Iris pigment epithelial cell (primary cell): Measurements from ENCODE around the gene TMSB10.
A peak's percentile ranks its signal among the peaks of the same experiment; 100 is the strongest.
"Not testable (repeated sequence)": the region's sequence is repeated elsewhere in the genome, so short reads cannot be mapped to it uniquely, and the experiment has no call there.

Source experiments
- DNase-seq: peaks from one replicate; pipeline ENCODE4 v3.0.0-alpha.2; 2011; ENCODE audit warnings: low read depth

TMSB10 gene

GRCh38 chr2:84904151-84904550 lies 1.3 kb upstream of the TMSB10 start:
- no peak for DNase-seq

GRCh38 chr2:84904717-84905174 lies 710 bp upstream of the TMSB10 start:
- peak; percentile 74 for DNase-seq

GRCh38 chr2:84906108-84906899 lies 848 bp downstream of the TMSB10 start:
- no peak for DNase-seq

GRCh38 chr2:84906900-84907714 lies 1.7 kb downstream of the TMSB10 start:
- DNase-seq: peak; percentile 75

- DNase-seq: no peak
These were observed 3.7 kb downstream of the TMSB10 start for GRCh38 chr2:84908948-84909713.

DNA sequence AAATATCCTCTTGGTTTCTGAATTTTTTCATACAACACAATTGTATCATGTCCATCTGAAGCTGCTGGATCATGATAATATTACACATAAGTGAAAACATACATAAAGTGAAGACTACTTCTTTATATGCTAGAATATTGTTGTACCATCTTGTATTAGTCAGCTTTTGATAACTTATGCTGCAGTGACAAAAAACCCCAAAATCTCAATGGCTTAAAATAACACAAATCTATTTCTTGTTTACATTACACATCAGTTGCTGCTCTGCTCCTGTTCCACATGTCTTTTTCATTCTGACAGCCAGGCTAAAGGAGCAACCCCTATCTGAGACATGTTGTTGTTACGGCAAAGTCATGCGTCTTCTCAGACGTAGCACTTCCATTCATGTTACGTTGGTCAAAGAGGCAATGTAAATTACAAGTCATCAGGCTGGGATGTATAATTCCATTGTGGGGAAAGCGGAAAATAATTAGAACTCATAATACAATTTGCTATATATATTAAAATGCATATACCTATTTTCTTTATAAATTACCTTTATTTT lies 5.8 kb downstream of the TMSB10 start:
- DNase-seq: no peak

DNA sequence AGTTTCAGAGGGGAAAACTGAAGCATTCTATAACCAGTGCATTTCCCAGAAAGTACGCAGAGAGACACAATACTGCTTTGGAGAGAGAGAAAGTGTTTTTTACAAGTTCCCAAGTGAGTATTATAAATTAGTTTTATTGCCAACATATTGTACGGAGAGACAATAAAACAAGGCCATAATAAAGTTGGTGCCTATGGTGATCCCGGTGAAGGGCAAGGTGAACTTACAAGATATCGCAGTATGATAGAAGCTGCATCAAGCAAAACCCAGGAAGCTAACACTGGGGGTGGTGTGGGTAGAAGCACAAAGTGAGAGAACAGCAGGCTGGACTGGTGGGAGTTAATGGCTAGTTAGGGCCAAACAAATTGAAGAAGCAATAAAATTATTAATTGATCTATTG lies 7.5 kb downstream of the TMSB10 start:
- no peak for DNase-seq

DNA sequence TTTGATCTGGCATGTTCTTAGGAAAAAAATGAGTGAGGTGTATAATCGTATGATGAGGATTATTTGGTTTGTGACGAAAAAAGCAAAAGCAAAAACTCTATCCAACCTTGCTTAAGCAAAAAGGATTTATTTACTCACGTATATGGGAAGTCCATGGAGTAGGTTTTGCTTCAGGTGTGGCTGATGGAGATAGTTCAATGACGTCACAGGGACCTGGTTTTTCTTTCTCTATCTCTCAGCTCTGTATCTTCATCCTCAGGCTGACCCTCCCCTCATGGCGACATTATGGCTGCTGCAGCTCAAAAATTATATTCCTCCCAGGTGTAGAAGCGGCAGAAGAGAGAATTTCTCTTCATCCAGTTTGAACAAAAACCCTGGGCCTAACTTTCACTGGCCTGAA lies 8.9 kb downstream of the TMSB10 start:
- DNase-seq: no peak

DNA sequence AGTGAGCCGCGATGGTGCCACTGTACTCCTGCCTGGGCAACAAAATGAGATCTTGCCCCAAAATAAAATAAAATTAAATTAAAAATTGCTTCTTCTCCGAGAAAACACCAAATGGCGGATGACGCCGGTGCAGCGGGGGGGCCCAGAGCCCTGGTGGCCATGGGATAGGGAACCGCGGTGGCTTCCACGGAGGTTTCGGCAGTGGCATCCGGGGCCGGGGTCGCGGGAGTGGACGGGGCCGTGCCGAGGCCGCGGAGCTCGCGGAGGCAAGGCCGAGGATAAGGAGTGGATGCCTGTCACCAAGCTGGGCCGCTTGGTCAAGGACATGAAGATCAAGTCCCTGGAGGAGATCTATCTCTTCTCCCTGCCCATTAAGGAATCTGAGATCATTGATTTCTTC lies 10.2 kb downstream of the TMSB10 start:
- not testable (repeated sequence) for DNase-seq

GRCh38 chr2:84917821-84918220 lies 12.4 kb downstream of the TMSB10 start:
- DNase-seq: not testable (repeated sequence)

- no peak for DNase-seq
These were observed 13.0 kb downstream of the TMSB10 start for GRCh38 chr2:84918430-84918829.

DNA sequence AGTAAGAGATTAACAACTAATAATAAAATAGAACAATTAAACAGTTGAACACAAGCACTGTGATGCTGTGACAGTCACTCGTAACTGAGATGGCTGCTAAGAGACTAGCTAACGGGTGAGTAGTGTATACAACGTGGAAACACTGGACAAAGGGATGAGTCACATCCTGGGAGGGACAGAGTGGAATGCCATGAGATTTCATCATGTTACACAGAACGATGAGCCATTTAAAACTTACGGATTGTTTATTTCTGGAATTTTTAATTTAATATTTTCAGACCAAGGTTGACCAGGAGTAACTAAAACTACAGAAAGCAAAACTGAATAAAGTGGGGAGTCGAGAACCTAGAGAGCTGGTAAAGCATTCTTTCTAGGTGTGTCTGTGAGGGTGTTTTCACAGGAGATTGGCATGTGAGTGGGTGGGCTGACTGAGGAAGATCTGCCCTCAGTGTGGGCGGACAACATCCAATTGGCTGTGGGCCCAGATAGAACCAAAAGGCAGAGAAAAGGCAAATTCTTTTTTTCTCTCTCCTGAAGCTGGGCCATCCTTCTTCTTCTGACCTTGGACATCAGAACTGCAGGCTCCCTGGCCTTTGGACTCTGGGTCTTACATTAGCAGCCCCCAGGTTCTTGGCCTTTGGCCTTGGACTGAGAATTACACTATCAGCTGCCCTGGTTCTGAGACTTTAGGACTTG lies 14.6 kb downstream of the TMSB10 start:
- peak; percentile 97 for DNase-seq

GRCh38 chr2:84923009-84923408 lies 17.6 kb downstream of the TMSB10 start:
- DNase-seq: no peak

- DNase-seq: peak; percentile 78
These were observed 19.0 kb downstream of the TMSB10 start for GRCh38 chr2:84924173-84925106.

GRCh38 chr2:84925336-84925723 lies 19.9 kb downstream of the TMSB10 start:
- DNase-seq: no peak

DNA sequence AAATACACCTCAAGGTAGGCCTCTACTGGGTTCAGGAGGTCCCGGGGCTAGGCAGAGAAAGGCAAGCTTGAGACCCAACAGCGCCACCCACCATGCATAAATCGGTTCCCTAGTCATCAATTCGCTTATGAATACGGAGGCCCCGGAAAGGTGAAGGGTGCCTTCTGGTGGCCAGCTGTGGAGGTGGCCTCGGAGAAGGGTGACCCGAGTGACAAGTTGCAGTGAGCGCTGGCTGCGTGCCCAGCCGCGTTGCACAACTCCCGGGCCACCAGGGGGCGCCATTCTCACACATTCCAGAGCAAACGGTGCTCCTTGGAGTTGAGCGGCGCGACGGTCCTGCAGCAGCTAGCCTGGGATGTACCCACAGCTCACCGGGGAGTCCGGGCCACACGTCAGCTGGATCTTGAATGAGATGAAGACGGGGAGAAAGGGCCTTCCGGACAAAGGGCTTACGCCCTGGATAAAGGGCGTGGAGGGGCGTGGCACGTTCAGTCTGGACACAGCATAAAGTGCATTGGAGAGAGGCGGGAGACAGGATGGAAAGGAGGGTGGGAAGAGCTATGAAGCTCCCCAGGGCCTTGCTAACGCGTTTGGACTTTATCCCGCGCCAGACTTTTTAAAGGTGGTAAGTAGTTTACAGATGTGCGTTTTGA lies 20.4 kb downstream of the TMSB10 start:
- DNase-seq: peak; percentile 82

- no peak for DNase-seq
These were observed 21.8 kb downstream of the TMSB10 start for GRCh38 chr2:84927275-84927627.

DNA sequence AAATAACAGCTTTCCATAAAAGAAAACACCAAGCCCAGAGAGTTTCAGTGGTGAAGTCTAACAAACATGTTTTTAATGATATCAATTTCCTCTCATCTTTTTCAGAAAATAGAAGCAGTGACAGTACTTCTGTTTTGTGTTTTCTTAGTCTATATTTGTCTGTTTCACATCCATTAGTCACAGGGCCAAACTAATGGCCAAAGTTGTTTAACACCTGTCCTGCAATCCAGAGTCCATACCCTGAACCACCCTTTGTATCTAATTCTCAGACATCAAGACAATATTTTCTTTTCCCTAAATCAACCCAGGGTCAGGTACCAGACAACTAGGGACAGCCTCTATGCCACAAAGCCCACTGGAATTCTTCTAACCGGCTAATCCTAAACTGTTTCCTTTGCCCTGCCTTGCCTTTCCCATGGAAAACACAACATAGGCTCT lies 25.9 kb downstream of the TMSB10 start:
- no peak for DNase-seq

- DNase-seq: peak; percentile 56
These were observed 32.9 kb downstream of the TMSB10 start for GRCh38 chr2:84938194-84938879.
